LNCAP (cell line): Measurements from ENCODE around the gene ACTN4.

Experiments
- CTCF ChIP-seq: fragments of 450-650 bp; IDR thresholded peaks from 2 replicates; pipeline ENCODE4 v1.5.1; 2017; ENCODE audit warnings: mild to moderate bottlenecking

Gene ACTN4

GRCh38 chr19:38726761-38727301, 79.4 kb downstream of the ACTN4 start:
- TF ChIP-seq CTCF, result no peak

- no peak for TF ChIP-seq CTCF
Measured at GRCh38 chr19:38727306-38727867, 79.9 kb downstream of the ACTN4 start.

- TF ChIP-seq CTCF, result no peak
Measured at GRCh38 chr19:38727868-38728660, 80.6 kb downstream of the ACTN4 start.

GRCh38 chr19:38728752-38729541, 81.5 kb downstream of the ACTN4 start:
- no peak for TF ChIP-seq CTCF

GRCh38 chr19:38729653-38730469, 82.4 kb downstream of the ACTN4 start:
- TF ChIP-seq CTCF, result peak; percentile 81

- no peak for TF ChIP-seq CTCF
Measured at GRCh38 chr19:38730470-38730730, 83.0 kb downstream of the ACTN4 start.
